Urinary bladder (tissue), 4 donors: Measurements from ENCODE around the gene NUDT12. TPM values are rescaled to one million over a fixed set of nuclear protein-coding genes. Genes with fewer than 3 reads are reported as not detected.

ENCODE experiments used
- DNase-seq: peaks from one replicate; pipeline ENCODE4 v3.0.0-alpha.2; 2015; ENCODE audit errors: extremely low spot score
- H3K27ac ChIP-seq: one replicate; pipeline ENCODE4 v1.5.1; 2013; ENCODE audit warnings: low read depth, mild to moderate bottlenecking, moderate library complexity
- H3K36me3 ChIP-seq: one replicate; pipeline ENCODE4 v1.6.1; 2013; ENCODE audit warnings: mild to moderate bottlenecking, moderate library complexity; ENCODE audit not compliant: insufficient read depth
- H3K4me1 ChIP-seq: one replicate; pipeline ENCODE4 v1.6.1; 2013; ENCODE audit warnings: mild to moderate bottlenecking, moderate library complexity; ENCODE audit not compliant: insufficient read depth
- H3K4me3 ChIP-seq: one replicate; pipeline ENCODE4 v1.5.1; 2013; ENCODE audit warnings: low read depth, low read length
- WGBS: extraction: QIAGEN DNeasy Blood & Tissue Kit; methylation state at CpG from one replicate; pipeline ENCODE4 v1.1.7; 2013; 5-methylcytosine and 5-hydroxymethylcytosine counted together
- polyA plus RNA-seq: library from polyadenylated mRNA; stranded (reverse); fragments of 200-250 nt; gene quantifications from one replicate; pipeline ENCODE4 v1.2.3, GENCODE V29; 2013
- total RNA-seq: library from RNA; depleted of rRNA; stranded (reverse); fragments of >200 nt; gene quantifications from one replicate; pipeline ENCODE4 v1.2.3, GENCODE V29; 2014
- donor health status: healthy with polysubstance abuse.
- donor health status: healthy.

Gene NUDT12
- total and polyA plus RNA-seq, 2 donors = 8.2 to 32.1 TPM

DNA sequence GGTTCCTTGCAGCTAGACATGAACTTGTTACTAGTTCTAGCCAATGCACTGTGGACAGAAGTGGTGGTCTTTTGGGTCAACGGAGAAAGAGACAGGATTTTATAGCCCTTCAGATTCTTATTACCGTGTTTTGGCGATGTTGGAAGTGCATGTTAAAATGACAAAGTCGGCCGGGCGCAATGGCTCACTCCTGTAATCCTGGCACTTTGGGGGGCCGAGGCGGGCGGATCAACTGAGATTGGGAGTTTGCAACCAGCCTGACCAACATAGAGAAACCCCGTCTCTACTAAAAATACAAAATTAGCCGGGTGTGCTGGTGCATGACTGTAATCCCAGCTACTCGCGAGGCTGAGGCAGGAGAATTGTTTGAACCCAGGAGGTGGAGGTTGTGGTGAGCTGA is 9.1 kb upstream of the NUDT12 start:
- Histone ChIP-seq H3K4me1 (no peaks in the 10 kb centered on the region), H3K36me3 (no peaks in the 10 kb centered on the region), H3K4me3 (no peak overlapping the region), H3K27ac (no peak overlapping the region)
- WGBS = 97% methylated on average over 13 of the region's 13 CpGs
- no peak for DNase-seq

- Histone ChIP-seq H3K4me1 (no peaks in the 10 kb centered on the region), H3K4me3 (no peak overlapping the region), H3K27ac (no peak overlapping the region), H3K36me3 (no peaks in the 10 kb centered on the region)
- DNase-seq = no peak
- WGBS = 64% methylated on average over 3 of the region's 3 CpGs
These were observed 6.9 kb upstream of the NUDT12 start for GRCh38 chr5:103569313-103570060.

- DNase-seq = no peak
- no peaks in the 10 kb centered on the region for H3K36me3 ChIP-seq
- H3K4me3 ChIP-seq = no peak overlapping the region
- H3K27ac ChIP-seq = no peak overlapping the region
- no peaks in the 10 kb centered on the region for H3K4me1 ChIP-seq
- WGBS = 90% methylated on average over 4 of the region's 4 CpGs
These were observed 3.1 kb upstream of the NUDT12 start for GRCh38 chr5:103565719-103566118.

DNA sequence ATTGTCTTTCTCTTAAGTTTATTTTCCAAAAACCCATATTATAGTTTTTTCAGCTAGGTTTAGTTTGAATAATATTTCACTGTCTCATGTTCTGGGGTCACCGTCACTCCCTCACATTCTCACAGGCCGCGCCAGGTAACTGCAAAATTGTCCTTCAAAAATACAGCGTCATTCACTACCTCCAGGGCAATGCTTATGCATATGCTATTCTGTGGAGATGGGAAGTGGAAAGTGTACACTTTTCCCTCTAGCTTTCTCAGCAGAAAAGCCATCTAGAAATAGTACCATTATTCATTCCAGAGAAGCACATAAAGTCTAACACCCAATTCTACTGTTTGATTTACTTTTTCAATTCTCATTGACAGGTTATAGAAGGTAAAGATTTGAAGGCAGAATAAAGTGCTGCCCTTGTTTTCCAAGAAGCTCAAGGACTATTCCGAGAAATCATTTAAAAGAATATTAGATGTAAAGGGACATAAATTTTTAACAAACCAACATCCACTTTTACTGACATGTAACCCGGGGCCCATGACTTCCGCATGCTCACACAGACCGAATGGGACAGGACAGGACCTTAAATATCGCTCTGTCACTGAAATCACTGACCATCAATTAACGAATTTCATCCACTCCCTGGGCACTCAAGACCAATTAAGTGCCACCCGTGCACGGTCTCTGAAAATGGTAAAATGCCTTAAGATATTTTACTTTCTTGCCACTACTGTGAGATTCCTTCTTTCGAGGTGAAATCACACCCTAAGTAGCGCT is 720 bp downstream of the NUDT12 start:
- peaks cover 1% of the 10 kb centered on the region for H3K36me3 ChIP-seq
- peak overlapping the region; percentile 56 for H3K4me3 ChIP-seq
- no peaks in the 10 kb centered on the region for H3K4me1 ChIP-seq
- 31% methylated on average over 14 of the region's 14 CpGs for WGBS
- peak overlapping the region; percentile 90 for H3K27ac ChIP-seq
- DNase-seq = no peak

- DNase-seq = no peak
- H3K4me1 ChIP-seq = no peaks in the 10 kb centered on the region
- H3K27ac ChIP-seq = no peak overlapping the region
- H3K36me3 ChIP-seq = peaks cover 1% of the 10 kb centered on the region
- 95% methylated on average over 3 of the region's 3 CpGs for whole genome bisulfite sequencing
- H3K4me3 ChIP-seq = no peak overlapping the region
These were observed 1.8 kb downstream of the NUDT12 start for GRCh38 chr5:103560826-103561225.

DNA sequence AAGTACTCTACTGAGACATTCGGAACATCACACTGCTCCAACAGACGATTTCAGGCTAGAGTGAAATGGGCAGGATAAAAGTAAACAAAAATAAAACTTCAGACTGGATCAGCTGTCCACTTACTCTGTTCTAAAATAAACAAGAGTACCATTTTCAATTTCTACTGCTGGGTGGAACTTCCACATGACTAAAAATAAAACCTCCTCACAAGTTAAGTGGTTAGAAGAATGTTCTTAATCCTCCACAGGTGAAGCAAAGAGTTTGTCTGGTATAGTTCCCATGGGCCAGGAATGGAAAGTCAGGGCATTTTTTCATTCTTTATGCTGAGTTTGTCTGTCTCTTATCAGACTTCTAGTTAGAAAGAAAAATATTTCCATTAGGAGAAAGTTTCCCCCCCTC is 15.7 kb downstream of the NUDT12 start:
- Histone ChIP-seq H3K4me1 (no peaks in the 10 kb centered on the region), H3K4me3 (no peak overlapping the region), H3K36me3 (peaks cover 2% of the 10 kb centered on the region), H3K27ac (no peak overlapping the region)
- WGBS = 43% methylated on average over 2 of the region's 2 CpGs
- no peak for DNase-seq

DNA sequence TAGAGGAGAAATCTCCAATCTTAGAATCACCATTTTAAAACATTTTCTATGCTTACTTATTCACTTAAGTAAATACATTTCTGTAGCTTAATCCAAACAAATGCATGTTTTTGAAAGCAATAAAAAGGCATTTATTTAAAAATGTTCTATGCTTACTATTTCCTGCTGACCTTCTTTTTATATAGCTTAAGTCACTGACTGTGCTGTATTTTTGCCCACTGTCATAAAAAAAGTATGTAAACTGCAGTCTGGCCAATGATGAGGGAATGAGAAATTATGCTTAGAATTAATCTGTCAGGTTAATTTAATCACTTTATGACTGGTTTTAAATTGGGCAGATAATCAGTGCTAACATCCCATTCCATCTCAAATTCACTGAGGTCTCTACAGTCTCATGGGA is 20.1 kb downstream of the NUDT12 start:
- Histone ChIP-seq H3K27ac (no peak overlapping the region), H3K4me1 (no peaks in the 10 kb centered on the region), H3K36me3 (no peaks in the 10 kb centered on the region), H3K4me3 (no peak overlapping the region)
- no peak for DNase-seq

- H3K27ac ChIP-seq = no peak overlapping the region
- H3K36me3 ChIP-seq = no peaks in the 10 kb centered on the region
- 93% methylated on average over 3 of the region's 3 CpGs for WGBS
- no peak for DNase-seq
- no peaks in the 10 kb centered on the region for H3K4me1 ChIP-seq
- H3K4me3 ChIP-seq = no peak overlapping the region
These were observed 21.0 kb downstream of the NUDT12 start for GRCh38 chr5:103541569-103541968.

DNA sequence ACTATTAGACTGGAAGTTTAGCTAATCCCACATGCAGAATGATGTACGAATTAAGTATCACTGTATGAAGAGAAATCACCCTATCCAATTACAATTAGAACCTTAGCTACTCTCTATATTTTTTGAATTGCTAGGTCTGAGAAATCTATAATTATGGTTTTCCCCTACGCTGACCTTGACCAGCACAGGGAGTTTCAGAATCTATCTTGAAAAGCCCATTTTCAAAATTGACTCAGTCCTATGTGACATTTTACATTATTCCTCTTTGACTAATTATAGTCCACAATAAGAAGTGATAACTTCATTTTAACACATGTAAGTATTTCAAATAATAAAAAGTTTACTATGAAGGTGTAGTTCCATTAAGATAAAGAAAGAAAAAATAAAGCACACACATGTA is 21.5 kb downstream of the NUDT12 start:
- WGBS = 94% methylated on average over 2 of the region's 2 CpGs
- H3K36me3 ChIP-seq = no peaks in the 10 kb centered on the region
- no peak overlapping the region for H3K27ac ChIP-seq
- no peak overlapping the region for H3K4me3 ChIP-seq
- no peaks in the 10 kb centered on the region for H3K4me1 ChIP-seq
- no peak for DNase-seq

DNA sequence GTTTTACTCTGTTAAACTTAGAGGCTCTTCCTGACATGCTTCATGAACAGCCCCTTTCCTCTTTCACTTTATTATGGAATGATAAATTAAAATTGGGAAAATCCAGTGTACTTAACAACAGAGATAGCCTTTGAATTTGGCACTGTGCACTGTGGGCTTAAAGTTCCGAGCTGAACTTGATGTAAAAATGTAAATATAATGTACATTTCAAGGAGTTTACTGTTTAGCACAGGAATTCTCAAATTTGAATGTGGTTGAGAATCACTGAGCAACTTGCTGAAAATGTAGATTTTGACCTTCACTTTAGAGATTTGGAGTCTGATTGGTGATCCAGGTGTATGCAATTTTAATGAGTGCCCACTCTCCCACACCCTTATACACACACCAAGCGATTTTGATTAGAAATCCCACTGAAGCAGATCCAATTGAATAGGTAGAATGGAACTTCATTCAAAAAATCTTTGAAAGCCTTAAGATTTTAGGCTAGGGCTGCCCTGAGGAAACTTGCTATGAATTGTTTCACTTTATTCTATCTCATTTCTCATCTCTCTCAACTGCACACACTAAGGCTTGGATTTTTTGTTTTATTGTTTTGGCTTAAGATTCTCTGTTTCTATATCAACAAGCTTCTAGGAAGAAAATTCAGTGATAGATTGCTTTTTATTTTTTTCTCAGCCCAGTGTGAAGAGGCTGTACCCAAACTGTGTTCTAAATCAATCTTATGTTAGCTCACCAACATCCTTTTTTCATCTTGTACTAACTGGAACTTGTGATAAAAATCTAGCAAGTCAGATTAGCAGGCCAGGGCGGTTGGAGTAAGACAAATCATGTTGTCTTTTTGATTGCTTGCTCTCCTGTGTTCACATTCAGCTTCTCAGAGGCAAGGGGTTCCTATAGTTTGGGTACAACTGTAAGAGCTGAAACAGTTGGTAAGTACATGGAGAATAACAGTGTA is 22.9 kb downstream of the NUDT12 start:
- WGBS = 46% methylated on average over 3 of the region's 3 CpGs

DNA sequence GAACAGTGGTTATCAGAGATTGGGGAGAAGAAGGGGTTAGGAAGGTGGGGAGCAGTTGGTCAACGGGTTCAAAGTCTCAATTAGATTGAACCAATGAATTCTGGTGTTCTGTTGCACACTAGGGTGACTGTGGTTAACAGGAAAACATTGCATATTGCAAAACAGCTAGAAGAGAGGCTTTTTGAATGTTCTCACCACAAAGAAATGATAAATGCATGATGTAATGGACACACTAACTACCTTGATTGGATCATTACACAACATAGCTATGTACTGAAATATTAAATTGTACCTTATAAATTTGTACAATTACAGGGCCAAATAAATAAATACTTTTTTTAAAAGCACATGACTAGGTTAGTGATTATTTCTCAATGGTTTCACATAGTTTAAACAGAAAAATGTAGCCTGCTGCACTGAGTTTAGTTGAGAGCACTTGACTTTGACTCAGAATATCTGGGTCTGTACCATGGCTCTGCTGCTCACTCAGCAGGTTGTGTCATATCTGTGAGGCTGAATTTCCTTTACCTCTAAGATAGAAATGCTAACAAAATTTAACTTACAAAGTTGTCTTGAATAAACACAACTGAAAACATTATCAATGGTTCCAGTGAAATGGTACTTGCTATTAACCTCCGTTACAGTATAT is 30.4 kb downstream of the NUDT12 start:
- Histone ChIP-seq H3K4me3 (no peak overlapping the region), H3K4me1 (no peaks in the 10 kb centered on the region), H3K27ac (no peak overlapping the region), H3K36me3 (no peaks in the 10 kb centered on the region)
- 82% methylated on average over 2 of the region's 2 CpGs for WGBS
- DNase-seq = no peak

More for the DNA sequence above, 22.9 kb downstream of the NUDT12 start:
- no peak for DNase-seq
- Histone ChIP-seq H3K4me1 (no peaks in the 10 kb centered on the region), H3K4me3 (no peak overlapping the region), H3K36me3 (no peaks in the 10 kb centered on the region), H3K27ac (no peak overlapping the region)

DNA sequence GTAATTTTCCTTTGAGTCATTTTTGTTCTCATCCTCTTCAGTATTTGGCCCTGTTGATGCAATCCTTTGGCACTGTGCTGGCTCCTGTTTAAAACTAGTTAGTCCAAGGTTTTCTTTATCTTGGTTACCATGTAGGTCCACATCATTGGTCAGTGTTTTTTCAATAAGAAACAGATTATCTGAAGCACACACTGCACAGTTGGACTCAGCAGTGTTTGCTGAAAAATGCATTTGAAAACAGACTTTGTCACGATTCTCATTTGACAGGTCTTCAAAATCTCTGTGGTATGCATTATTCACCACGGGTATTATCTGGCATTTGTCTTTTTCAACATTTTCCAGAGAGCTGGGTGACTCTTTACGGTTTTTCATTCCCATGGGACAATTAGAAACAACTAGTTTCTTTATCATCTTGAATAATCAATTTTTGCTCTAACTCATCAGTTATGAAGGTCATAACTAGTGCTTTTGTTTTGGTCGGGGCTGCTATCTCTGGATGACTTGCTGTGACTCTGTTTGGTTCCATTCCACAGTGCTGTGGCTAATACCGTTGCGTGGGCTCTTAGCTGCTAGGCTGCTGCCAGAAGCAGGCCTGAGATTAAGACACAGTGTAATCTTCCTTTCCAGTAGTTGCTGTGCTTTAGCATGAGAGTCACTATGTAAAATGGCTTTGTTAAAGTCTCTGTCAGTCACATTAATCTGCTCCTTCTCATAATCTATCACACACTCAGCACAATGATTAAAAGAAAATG is 36.2 kb downstream of the NUDT12 start:
- H3K36me3 ChIP-seq = no peaks in the 10 kb centered on the region
- H3K27ac ChIP-seq = no peak overlapping the region
- 58% methylated on average over 6 of the region's 6 CpGs for WGBS
- DNase-seq = no peak
- H3K4me3 ChIP-seq = no peak overlapping the region
- no peaks in the 10 kb centered on the region for H3K4me1 ChIP-seq
